GM12892 (cell line): ENCODE measurements around the gene CYP2A6.
"Not testable (repeated sequence)": the region's sequence is repeated elsewhere in the genome, so short reads cannot be mapped to it uniquely, and the experiment has no call there.

ENCODE experiments used
- DNase-seq: peaks from one replicate; pipeline ENCODE4 v3.0.0; 2011; ENCODE audit not compliant: insufficient read length
- FAIRE-seq: peaks from 2 replicates; lab custom pipeline; 2011; peaks lifted over from hg19 to GRCh38; lab: Jason Lieb, UNC
- POLR2A ChIP-seq: IDR thresholded peaks from 2 replicates; pipeline ENCODE4 v1.6.1; 2011; ENCODE audit warnings: low read depth, low read length, control low read depth
- POLR2AphosphoS5 ChIP-seq: IDR thresholded peaks from 2 replicates; pipeline ENCODE4 v1.6.1; 2011; ENCODE audit warnings: low read depth, low read length, control low read depth
- TAF1 ChIP-seq: IDR thresholded peaks from 2 replicates; pipeline ENCODE4 v1.6.1; 2011; ENCODE audit warnings: low read depth, mild to moderate bottlenecking, control low read depth, low read length, borderline replicate concordance

The CYP2A6 gene

GRCh38 chr19:40872209-40872608, 22.0 kb upstream of the CYP2A6 start:
- DNase-seq (no peak), FAIRE-seq (no peak)
- TF ChIP-seq TAF1 = no peak
- TF ChIP-seq POLR2A = no peak
- no peak for TF ChIP-seq POLR2AphosphoS5

GRCh38 chr19:40867701-40868100, 17.5 kb upstream of the CYP2A6 start:
- no peak for DNase-seq
- TF ChIP-seq TAF1 (no peak), POLR2A (no peak), POLR2AphosphoS5 (no peak)
- no peak for FAIRE-seq

GRCh38 chr19:40864739-40865496, 14.7 kb upstream of the CYP2A6 start:
- DNase-seq, FAIRE-seq: not testable (repeated sequence)

GRCh38 chr19:40862785-40863184, 12.5 kb upstream of the CYP2A6 start:
- FAIRE-seq = no peak
- no peak for TF ChIP-seq POLR2AphosphoS5
- no peak for TF ChIP-seq TAF1
- no peak for TF ChIP-seq POLR2A

GRCh38 chr19:40862333-40862732, 12.1 kb upstream of the CYP2A6 start:
- DNase-seq (no peak), FAIRE-seq (no peak)
- TF ChIP-seq POLR2A = no peak
- TF ChIP-seq POLR2AphosphoS5 = no peak
- no peak for TF ChIP-seq TAF1

More at GRCh38 chr19:40862785-40863184, 12.5 kb upstream of the CYP2A6 start:
- DNase-seq = no peak

GRCh38 chr19:40858109-40858508, 7.9 kb upstream of the CYP2A6 start:
- DNase-seq (no peak), FAIRE-seq (no peak)
- TF ChIP-seq TAF1 (no peak), POLR2AphosphoS5 (no peak), POLR2A (no peak)

- not testable (repeated sequence) for FAIRE-seq, DNase-seq
These were observed 2.4 kb upstream of the CYP2A6 start for GRCh38 chr19:40852467-40853152.

GRCh38 chr19:40846722-40847121, 3.5 kb downstream of the CYP2A6 start:
- DNase-seq, FAIRE-seq: not testable (repeated sequence)

GRCh38 chr19:40843653-40844052, 6.6 kb downstream of the CYP2A6 start:
- not testable (repeated sequence) for FAIRE-seq, DNase-seq

- not testable (repeated sequence) for DNase-seq, FAIRE-seq
These were observed 7.1 kb downstream of the CYP2A6 start for GRCh38 chr19:40842997-40843652.

GRCh38 chr19:40842012-40842411, 8.2 kb downstream of the CYP2A6 start:
- not testable (repeated sequence) for DNase-seq, FAIRE-seq

GRCh38 chr19:40838477-40838876, 11.8 kb downstream of the CYP2A6 start:
- not testable (repeated sequence) for DNase-seq, FAIRE-seq

- no peak for TF ChIP-seq POLR2AphosphoS5
- TF ChIP-seq TAF1 = no peak
- TF ChIP-seq POLR2A = no peak
- DNase-seq (no peak), FAIRE-seq (no peak)
These were observed 13.4 kb downstream of the CYP2A6 start for GRCh38 chr19:40836754-40837429.

GRCh38 chr19:40833728-40834533, 16.3 kb downstream of the CYP2A6 start:
- FAIRE-seq, DNase-seq: not testable (repeated sequence)

- not testable (repeated sequence) for DNase-seq, FAIRE-seq
These were observed 17.8 kb downstream of the CYP2A6 start for GRCh38 chr19:40832431-40832790.
